ENCODE data around the gene HOXB7. TPM values are rescaled to one million over a fixed set of nuclear protein-coding genes. Genes with fewer than 3 reads are reported as not detected.

Gene HOXB7
- total RNA-seq, 4 donors from 2014 or later = 10.7 to 22.8 (median 19.0) TPM

DNA sequence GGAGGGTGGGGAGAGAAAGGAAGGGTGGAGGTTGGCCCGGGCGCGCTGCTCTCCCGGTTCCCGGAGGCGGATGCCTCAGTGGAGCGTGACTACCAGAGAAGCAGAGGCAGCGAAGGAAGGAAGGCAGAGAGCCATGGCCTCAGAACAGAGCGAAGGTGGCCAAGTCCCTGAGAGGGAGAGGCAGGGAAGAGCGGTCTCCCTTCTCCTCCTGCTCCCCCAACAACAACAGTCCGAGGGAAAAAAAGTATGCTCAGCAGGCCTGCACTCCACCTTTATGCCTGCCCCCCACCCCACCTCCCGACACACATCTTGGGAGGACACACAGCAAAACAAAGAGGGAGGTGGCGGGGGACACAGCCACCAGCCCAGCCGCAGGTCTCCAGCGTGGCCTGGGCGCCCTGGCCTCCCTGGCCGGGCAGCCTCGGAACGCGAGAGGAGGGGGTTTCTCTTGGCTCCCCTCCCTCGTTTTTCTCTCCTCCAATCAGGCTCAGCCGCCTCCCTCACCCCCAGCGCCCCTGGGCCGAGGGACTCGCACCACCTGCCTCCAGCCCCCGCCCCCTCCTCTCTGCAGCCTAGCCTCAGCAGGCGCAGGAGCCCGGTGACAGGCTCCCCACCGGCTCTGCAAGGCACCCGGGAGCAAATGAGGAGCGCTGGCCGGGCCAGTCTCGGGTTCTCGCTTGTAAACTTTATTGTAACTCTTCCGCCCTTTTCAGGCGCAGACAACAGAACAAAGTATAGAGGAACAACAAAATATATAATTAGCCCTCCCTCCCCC is 1.1 kb upstream of the HOXB7 start:
- peak overlapping the region; percentile 39 to 92 (median 80) for H3K27ac ChIP-seq
- peak in 1 of 3 donors; percentile 74 for DNase-seq
- peaks cover 0 to 36% (median 14%) of the 10 kb centered on the region in 4 donors for H3K4me1 ChIP-seq

DNA sequence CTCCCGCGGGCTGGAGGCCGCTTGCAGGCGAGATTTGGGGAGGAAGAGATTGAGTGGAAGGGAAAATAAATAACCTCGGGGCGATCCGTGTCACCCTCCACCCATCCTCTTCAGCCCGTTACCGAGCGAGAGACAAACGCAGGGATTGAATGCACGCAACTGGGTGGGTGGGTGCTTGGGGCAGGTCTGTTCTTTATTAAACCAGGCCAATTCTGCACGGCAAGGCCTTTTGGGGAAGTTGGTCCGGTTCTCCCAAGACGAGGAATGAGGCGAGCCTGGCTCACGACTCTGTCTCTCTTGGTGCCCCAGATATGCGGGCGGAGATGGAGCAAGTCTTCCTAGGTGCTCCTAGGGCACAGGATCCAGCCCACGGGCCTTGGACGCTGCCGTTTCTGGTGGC is 396 bp upstream of the HOXB7 start:
- H3K9me3 ChIP-seq = no peaks in the 10 kb centered on the region
- peak overlapping the region; percentile 64 to 92 (median 80) for H3K27ac ChIP-seq
- H3K4me1 ChIP-seq = peaks cover 0 to 36% (median 14%) of the 10 kb centered on the region in 4 donors
- TF ChIP-seq, protein P1, sequence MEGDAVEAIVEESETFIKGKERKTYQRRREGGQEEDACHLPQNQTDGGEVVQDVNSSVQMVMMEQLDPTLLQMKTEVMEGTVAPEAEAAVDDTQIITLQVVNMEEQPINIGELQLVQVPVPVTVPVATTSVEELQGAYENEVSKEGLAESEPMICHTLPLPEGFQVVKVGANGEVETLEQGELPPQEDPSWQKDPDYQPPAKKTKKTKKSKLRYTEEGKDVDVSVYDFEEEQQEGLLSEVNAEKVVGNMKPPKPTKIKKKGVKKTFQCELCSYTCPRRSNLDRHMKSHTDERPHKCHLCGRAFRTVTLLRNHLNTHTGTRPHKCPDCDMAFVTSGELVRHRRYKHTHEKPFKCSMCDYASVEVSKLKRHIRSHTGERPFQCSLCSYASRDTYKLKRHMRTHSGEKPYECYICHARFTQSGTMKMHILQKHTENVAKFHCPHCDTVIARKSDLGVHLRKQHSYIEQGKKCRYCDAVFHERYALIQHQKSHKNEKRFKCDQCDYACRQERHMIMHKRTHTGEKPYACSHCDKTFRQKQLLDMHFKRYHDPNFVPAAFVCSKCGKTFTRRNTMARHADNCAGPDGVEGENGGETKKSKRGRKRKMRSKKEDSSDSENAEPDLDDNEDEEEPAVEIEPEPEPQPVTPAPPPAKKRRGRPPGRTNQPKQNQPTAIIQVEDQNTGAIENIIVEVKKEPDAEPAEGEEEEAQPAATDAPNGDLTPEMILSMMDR (IDR thresholded peaks at IDR 0.05) = no peak
- TF ChIP-seq POLR2A (IDR thresholded peaks at IDR 0.05) = no peak
- H3K27me3 ChIP-seq = peaks cover 0 to 9% of the 10 kb centered on the region in 2 donors
- peaks cover 0 to 4% (median 0%) of the 10 kb centered on the region in 3 donors for H3K36me3 ChIP-seq
- H3K4me3 ChIP-seq = peak overlapping the region; percentile 63 to 71 (median 66)
- DNase-seq = no peak

More for the DNA sequence above, 1.1 kb upstream of the HOXB7 start:
- Histone ChIP-seq H3K9me3 (no peaks in the 10 kb centered on the region), H3K4me3 (peak overlapping the region; percentile 63 to 71 (median 66)), H3K36me3 (peaks cover 0 to 4% (median 0%) of the 10 kb centered on the region in 3 donors), H3K27me3 (peaks cover 0 to 15% of the 10 kb centered on the region in 2 donors)
- TF ChIP-seq POLR2A (IDR thresholded peaks at IDR 0.05) = no peak
- TF ChIP-seq, protein P1 (IDR thresholded peaks at IDR 0.05) = no peak

DNA sequence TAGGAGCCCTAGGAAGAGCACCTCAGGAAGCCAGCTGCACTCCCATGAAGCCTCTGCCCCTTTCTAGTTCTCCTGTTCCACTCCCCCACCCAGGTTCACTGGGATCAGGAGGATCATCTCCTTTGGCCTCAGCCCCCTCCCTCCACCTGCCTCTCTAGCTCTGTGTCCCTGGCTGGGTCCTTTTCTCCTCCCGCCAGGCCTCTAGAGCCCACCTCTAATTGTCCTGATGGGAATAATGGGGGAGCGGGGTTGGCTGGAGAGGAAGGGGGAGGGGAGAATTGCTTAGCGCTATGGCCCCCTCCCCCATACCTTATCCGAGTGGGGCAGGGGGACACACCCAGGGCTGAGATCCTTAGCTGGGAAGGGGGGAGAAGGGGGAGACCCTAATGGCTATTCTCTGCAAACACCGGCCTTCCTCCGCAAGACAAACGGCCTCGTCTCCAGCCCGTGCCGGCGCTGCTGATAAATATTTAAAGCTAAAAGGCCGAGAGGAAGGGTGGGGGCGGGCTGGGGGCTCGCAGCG is 997 bp downstream of the HOXB7 start:
- no peaks in the 10 kb centered on the region for H3K9me3 ChIP-seq
- peaks cover 0 to 36% (median 16%) of the 10 kb centered on the region in 4 donors for H3K4me1 ChIP-seq
- TF ChIP-seq, protein P1 (IDR thresholded peaks at IDR 0.05) = no peak
- TF ChIP-seq POLR2A (IDR thresholded peaks at IDR 0.05) = no peak
- H3K36me3 ChIP-seq = peaks cover 0 to 4% (median 0%) of the 10 kb centered on the region in 3 donors
- peak overlapping the region; percentile 63 to 71 (median 66) for H3K4me3 ChIP-seq
- peak overlapping the region; percentile 64 to 92 (median 80) for H3K27ac ChIP-seq
- H3K27me3 ChIP-seq = no peaks in the 10 kb centered on the region
- DNase-seq = no peak

DNA sequence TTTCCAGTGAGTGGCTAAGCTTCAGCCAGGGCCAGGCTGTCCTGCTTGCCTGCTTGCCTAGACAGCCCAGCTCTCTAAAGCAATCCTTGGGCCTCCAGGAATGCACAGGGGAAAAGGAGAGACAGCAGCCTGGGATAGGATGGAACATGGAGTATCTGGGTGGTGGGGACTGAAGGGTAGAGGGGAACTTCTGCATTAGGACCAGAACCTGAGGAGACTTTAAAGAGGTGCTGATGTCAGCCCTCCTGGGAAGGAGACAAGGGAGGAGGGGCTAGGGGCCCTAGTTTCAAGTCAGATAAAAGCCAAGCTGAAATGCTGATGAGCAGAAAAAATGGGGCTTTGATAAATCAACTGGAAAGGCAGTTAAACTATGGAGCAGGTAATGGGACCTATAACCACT is 1.8 kb downstream of the HOXB7 start:
- peaks cover 0 to 4% (median 0%) of the 10 kb centered on the region in 3 donors for H3K36me3 ChIP-seq
- no peaks in the 10 kb centered on the region for H3K9me3 ChIP-seq
- TF ChIP-seq, protein P1 (IDR thresholded peaks at IDR 0.05) = no peak
- TF ChIP-seq POLR2A (IDR thresholded peaks at IDR 0.05) = no peak
- H3K4me3 ChIP-seq = peak overlapping the region in 2 of 4 donors; percentile 65 to 71
- no peaks in the 10 kb centered on the region for H3K27me3 ChIP-seq
- H3K4me1 ChIP-seq = peaks cover 0 to 31% (median 16%) of the 10 kb centered on the region in 4 donors
- no peak for DNase-seq
- H3K27ac ChIP-seq = peak overlapping the region in 2 of 4 donors; percentile 89 to 92

DNA sequence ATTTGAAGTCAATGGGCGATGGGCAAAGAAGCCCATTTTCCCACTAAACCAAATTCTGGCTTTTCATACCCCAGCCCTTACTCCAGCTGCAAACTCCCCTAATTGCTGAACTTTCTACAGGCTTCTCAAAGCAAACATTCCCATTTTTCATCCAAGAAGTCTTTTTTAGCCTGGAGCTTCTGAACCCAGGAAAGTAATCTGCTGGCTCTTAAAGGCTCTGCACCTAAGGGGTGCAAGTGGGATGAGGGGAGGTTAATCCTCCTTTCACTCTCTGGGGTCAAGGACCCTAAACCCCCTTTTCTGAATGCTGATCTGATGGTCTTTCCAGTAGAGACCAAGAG is 2.4 kb downstream of the HOXB7 start:
- Histone ChIP-seq H3K27ac (no peak overlapping the region), H3K27me3 (no peaks in the 10 kb centered on the region), H3K4me3 (no peak overlapping the region), H3K9me3 (no peaks in the 10 kb centered on the region), H3K4me1 (peaks cover 0 to 27% (median 16%) of the 10 kb centered on the region in 4 donors), H3K36me3 (peaks cover 0 to 4% (median 0%) of the 10 kb centered on the region in 3 donors)
- TF ChIP-seq, protein P1 (IDR thresholded peaks at IDR 0.05) = no peak
- no peak for TF ChIP-seq POLR2A (IDR thresholded peaks at IDR 0.05)
- no peak for DNase-seq

Data from Peyer's patch (tissue), 4 donors.